K562 (cell line): ENCODE data around the gene ELOB. TPM values are rescaled to one million over a fixed set of nuclear protein-coding genes. Genes with fewer than 3 reads are reported as not detected.
A peak's percentile ranks its signal among the peaks of the same experiment; 100 is the strongest.

ENCODE experiments used
- AFF4 ChIP-seq: sonication (generic); formaldehyde crosslinking; IDR thresholded peaks from 2 replicates; pipeline ENCODE4 v1.8.0; 2023; ENCODE audit warnings: mild to moderate bottlenecking, missing genetic modification reagents
- BHLHE40 ChIP-seq: IDR thresholded peaks from 2 replicates; pipeline ENCODE4 v1.6.1; 2011; ENCODE audit warnings: low read length, improper control_type of control experiment
- CHD2 ChIP-seq: IDR thresholded peaks from 2 replicates; pipeline ENCODE4 v1.6.1; 2011; ENCODE audit warnings: low read depth, low read length
- CREM ChIP-seq: IDR thresholded peaks from 2 replicates; pipeline ENCODE4 v1.6.1; 2014; ENCODE audit warnings: antibody characterized with exemption, low read depth
- DPF2 ChIP-seq: fragments of 450-650 bp; IDR thresholded peaks from 2 replicates; pipeline ENCODE4 v1.6.1; 2016
- EGR1 ChIP-seq: fragments of 450-650 bp; conservative IDR thresholded peaks from 2 replicates; pipeline ENCODE4 v1.6.1; 2017; ENCODE audit warnings: mild to moderate bottlenecking
- FOXO4 ChIP-seq: fragments of 450-650 bp; formaldehyde crosslinking; IDR thresholded peaks from 2 replicates; pipeline ENCODE4 v1.4.0; 2020; ENCODE audit warnings: mild to moderate bottlenecking, moderate library complexity
- KLF13 ChIP-seq: fragments of 450-650 bp; IDR thresholded peaks from 2 replicates; pipeline ENCODE4 v1.6.1; 2016; ENCODE audit warnings: missing genetic modification characterization, low read depth, mild to moderate bottlenecking, missing compliant biosample characterization, moderate library complexity, borderline replicate concordance
- MAZ ChIP-seq, 2 experiments: fragments of 450-650 bp in 1 of 2; sonication (generic) in 1 of 2; formaldehyde crosslinking; IDR thresholded peaks in 1 of 2; conservative IDR thresholded peaks in 1 of 2; 2 replicates each; pipeline versions ENCODE4 v1.4.0 to v1.5.0; 2020; ENCODE audit warnings: mild to moderate bottlenecking in 1 of 2, missing genetic modification reagents in 1 of 2
- MECOM ChIP-seq: fragments of 250-450 bp; sonication (Bioruptor Pico); IDR thresholded peaks from 2 replicates; pipeline ENCODE4 v1.8.0; 2022; ENCODE audit warnings: inconsistent platforms
- MXD1 ChIP-seq: fragments of 250-450 bp; sonication (Bioruptor Pico); IDR thresholded peaks from 2 replicates; pipeline ENCODE4 v1.8.0; 2021; ENCODE audit warnings: borderline replicate concordance, mild to moderate bottlenecking, moderate library complexity; ENCODE audit not compliant: poor library complexity, severe bottlenecking
- MYC ChIP-seq, 2 experiments: fragments of 250-450 bp in 1 of 2; sonication (Bioruptor Pico) in 1 of 2; IDR thresholded peaks; 2 replicates each; pipeline versions ENCODE4 v1.5.1 to v1.6.1; 2012 to 2021; ENCODE audit warnings: low read depth in 2 of 2, borderline replicate concordance in 1 of 2, improper control_type of control experiment in 1 of 2, low read length in 1 of 2, mild to moderate bottlenecking in 1 of 2, moderate library complexity in 1 of 2
- POLR2G ChIP-seq: fragments of 200-400 bp; formaldehyde crosslinking; IDR thresholded peaks from 2 replicates; pipeline ENCODE4 v1.6.1; 2017; ENCODE audit warnings: low read depth, mild to moderate bottlenecking, antibody characterized with exemption, low read length, moderate library complexity
- SAP30 ChIP-seq: fragments of 200-600 bp; sonication (generic); IDR thresholded peaks from 2 replicates; pipeline ENCODE4 v1.6.1; 2012; ENCODE audit warnings: borderline replicate concordance, low read depth, mild to moderate bottlenecking, moderate library complexity, low read length, control low read depth, inconsistent platforms; ENCODE audit not compliant: insufficient read depth, poor library complexity, severe bottlenecking
- SOX6 ChIP-seq: fragments of 450-650 bp; IDR thresholded peaks from 2 replicates; pipeline ENCODE4 v1.6.1; 2014; ENCODE audit warnings: mild to moderate bottlenecking
- TFAP4 ChIP-seq: sonication (generic); formaldehyde crosslinking; IDR thresholded peaks from 2 replicates; pipeline ENCODE4 v1.8.0; 2022; ENCODE audit warnings: missing genetic modification reagents, mild to moderate bottlenecking, moderate library complexity, borderline replicate concordance
- ZNF263 ChIP-seq: sonication (generic); formaldehyde crosslinking; IDR thresholded peaks from 2 replicates; pipeline ENCODE4 v1.8.0; 2022; ENCODE audit warnings: mild to moderate bottlenecking, missing genetic modification reagents, borderline replicate concordance
- polyA plus RNA-seq, 8 experiments: library from polyadenylated mRNA; depleted of rRNA in 4 of 8; stranded (reverse) in 5 of 8; unstranded in 3 of 8; fragments of >200 nt; fragmentation: Nextera tagmentation in 2 of 8; fragmentation: Illumina TruSeq in 1 of 8; extraction: Ambion mirVana in 2 of 8; extraction: Trizol in 1 of 8; gene quantifications; 2 replicates each; pipeline versions ENCODE4 v1.2.1 to v1.2.3, GENCODE V29; 2011 to 2014; ENCODE audit warnings: inconsistent platforms in 1 of 8, missing spikeins in 1 of 8
- total RNA-seq, 7 experiments: library from RNA; depleted of rRNA in 6 of 7; stranded (reverse); fragments of >200 nt in 6 of 7; fragmentation: Illumina TruSeq in 2 of 7; extraction: Trizol in 2 of 7; gene quantifications; 2 replicates each; pipeline versions ENCODE4 v1.2.1 to v1.2.3, GENCODE V29; 2011 to 2021; ENCODE audit warnings: low replicate concordance in 1 of 7

ELOB gene
- total and polyA plus RNA-seq, 9 of the 15 experiments (the other 6 are each of a cell fraction or from before 2014, with no cell fraction given): 63.2 to 791 (median 237) TPM

- TF ChIP-seq CHD2: 0 out of 2 replicates have a peak, but pooled peaks have one; percentile 39
- peak; percentile 25; the same call in 1 of the 2 replicates for TF ChIP-seq DPF2
- TF ChIP-seq MECOM (CRISPR knock-in tag): 0 out of 2 replicates have a peak, but pooled peaks have one; percentile 8
- TF ChIP-seq POLR2G: peak; percentile 35
- peak; percentile 33 for TF ChIP-seq MXD1
- TF ChIP-seq BHLHE40: peak; percentile 48; the same call in 1 of the 2 replicates
- no peak; the same call in 1 of the 2 replicates for TF ChIP-seq TFAP4
- peak; percentile 96 for TF ChIP-seq MYC (IDR thresholded peaks at IDR 0.05; ENCODE audit: low read depth, low read length)
- peak; percentile 96 for TF ChIP-seq MYC (CRISPR knock-in tag; IDR thresholded peaks at IDR 0.05; ENCODE audit: borderline replicate concordance, low read depth)
- TF ChIP-seq FOXO4 (CRISPR knock-in tag): no peak
- TF ChIP-seq EGR1: peak; percentile 72
- peak; percentile 88 for TF ChIP-seq SAP30
- peak; percentile 90; the same call in 1 of the 2 replicates for TF ChIP-seq ZNF263 (CRISPR knock-in tag)
- TF ChIP-seq KLF13 (tag): no peak
- TF ChIP-seq CREM: peak; percentile 30; the same call in 1 of the 2 replicates
- 0 out of 2 replicates have a peak, but pooled peaks have one; percentile 44 for TF ChIP-seq AFF4 (CRISPR knock-in tag)
- peak in 1 of 2 experiments; percentile 7; a peak in 1 of 4 replicates for TF ChIP-seq MAZ (CRISPR knock-in tag; conservative IDR thresholded peaks at IDR 0.05 in 1 of 2, IDR thresholded peaks at IDR 0.05 in 1 of 2)
- no peak for TF ChIP-seq SOX6
Measured at GRCh38 chr16:2817340-2818271, 40.5 kb upstream of the ELOB start (continued).
